Transverse colon (tissue), 4 donors: ENCODE results near the gene NFIA. TPM values are rescaled to one million over a fixed set of nuclear protein-coding genes. Genes with fewer than 3 reads are reported as not detected.

ENCODE experiments used
- DNase-seq: peaks from one replicate; pipeline ENCODE4 v3.0.0-alpha.2; 2019
- H3K27ac ChIP-seq, 4 donors: fragments of 200-600 bp; sonication (generic); 2 replicates each; pipeline ENCODE4 v1.5.1; 2016 to 2018; ENCODE audit warnings: inconsistent platforms in 4 of 4
- H3K27me3 ChIP-seq: fragments of 200-600 bp; sonication (generic); 2 replicates; pipeline ENCODE4 v1.5.1; 2017; ENCODE audit warnings: inconsistent platforms
- H3K36me3 ChIP-seq, 4 donors: fragments of 200-600 bp; sonication (generic); 2 replicates each; pipeline ENCODE4 v1.5.1; 2017 to 2019; ENCODE audit warnings: inconsistent platforms in 4 of 4
- H3K4me1 ChIP-seq, 4 donors: fragments of 200-600 bp; sonication (generic); 2 replicates each; pipeline ENCODE4 v1.5.1; 2017 to 2020; ENCODE audit warnings: inconsistent platforms in 4 of 4
- H3K4me3 ChIP-seq, 4 donors: fragments of 200-600 bp; sonication (generic); 1 replicate in 1 of 4; 2 replicates in 3 of 4; pipeline versions ENCODE4 v1.5.1 to v1.6.1; 2017 to 2019; ENCODE audit warnings: inconsistent platforms in 4 of 4
- H3K9me3 ChIP-seq, 2 donors: fragments of 200-600 bp; sonication (generic); 2 replicates each; pipeline ENCODE4 v1.5.1; 2017 to 2019; ENCODE audit warnings: inconsistent platforms in 2 of 2
- EP300 ChIP-seq: sonication (generic); formaldehyde crosslinking; IDR thresholded peaks from one replicate; pipeline ENCODE4 v1.6.1; 2017; ENCODE audit warnings: antibody characterized with exemption, low read depth
- POLR2A ChIP-seq: fragments of 450-650 bp; IDR thresholded peaks from one replicate; pipeline ENCODE4 v1.6.1; 2016; ENCODE audit warnings: antibody characterized with exemption, mild to moderate bottlenecking, moderate library complexity
- POLR2AphosphoS5 ChIP-seq, 3 donors: sonication (generic); formaldehyde crosslinking; IDR thresholded peaks; one replicate each; pipeline ENCODE4 v1.6.1; 2016; ENCODE audit warnings: antibody characterized with exemption in 3 of 3
- WGBS, 2 donors: methylation state at CpG; one replicate each; pipeline ENCODE4 v1.1.5; 2018; ENCODE audit warnings: low coverage in 1 of 2; 5-methylcytosine and 5-hydroxymethylcytosine counted together
- in situ Hi-C, 4 donors: fragments of 200-750 bp; cut with MboI; loops; one replicate each; pipeline versions ENCODE4 v1.15.0 to v1.15.1; 2017; ENCODE audit warnings: low sequenced_read_pairs in 3 of 4, low pct_ligation_motif_present in 1 of 4, low pct_unique_long_range_greater_than_20kb in 1 of 4
- intact Hi-C: fragments of 100-400 bp; cut with DNase I; formaldehyde crosslinking; loops from one replicate; pipeline ENCODE4 v1.15.1; 2023; ENCODE audit warnings: low total_unique reads
- total RNA-seq, 4 donors: library from RNA; depleted of rRNA; stranded (reverse); fragments of >200 nt; gene quantifications; one replicate each; pipeline ENCODE4 v1.1.0, GENCODE V29; 2016
- TF ChIP-seq, protein P1 (sequence below), 5 experiments: fragments of 200-600 bp in 3 of 5; fragments of 450-650 bp in 2 of 5; sonication (generic) in 3 of 5; IDR thresholded peaks; 1 replicate in 2 of 5; 2 replicates in 3 of 5; pipeline ENCODE4 v1.5.1; 2016 to 2017; ENCODE audit warnings: antibody characterized with exemption in 5 of 5, inconsistent platforms in 3 of 5, mild to moderate bottlenecking in 2 of 5, moderate library complexity in 1 of 5

Gene NFIA
- total RNA-seq, 4 donors from 2014 or later, result 17.3 to 37.2 (median 29.8) TPM

DNA sequence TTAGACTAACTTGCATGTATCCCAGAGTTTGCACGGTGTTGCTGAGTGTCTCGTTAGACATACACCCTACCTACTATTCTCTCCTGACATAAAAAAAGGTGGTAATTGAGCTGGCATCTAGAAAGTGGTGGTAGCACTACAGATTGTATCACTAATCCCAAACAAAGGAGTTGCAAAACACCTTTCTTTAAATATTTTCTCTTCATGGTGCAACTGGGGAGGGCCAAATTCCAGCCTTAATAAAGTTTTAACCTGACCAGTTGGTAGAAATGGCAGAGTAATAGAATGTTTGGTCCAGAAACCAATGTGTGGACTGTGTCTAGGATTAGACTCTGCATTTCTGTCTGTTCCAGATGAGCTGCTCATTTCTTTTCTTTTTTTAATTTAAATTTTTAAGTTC, 40.0 kb downstream of the NFIA start:
- no peak overlapping the region for H3K27ac ChIP-seq
- in situ Hi-C loops, result no loop called here

GRCh38 chr1:61123326-61123725, 41.0 kb downstream of the NFIA start:
- in situ Hi-C loops, result no loop called here
- no peaks in the 10 kb centered on the region for H3K9me3 ChIP-seq
- H3K36me3 ChIP-seq, result no peaks in the 10 kb centered on the region
- TF ChIP-seq POLR2AphosphoS5 (IDR thresholded peaks at IDR 0.05) (no peak), EP300 (no peak)
- intact Hi-C loops, result no loop called here
- WGBS, 2 donors, result 81 to 90% methylated on average over 2 of the region's 2 CpGs
- no peak overlapping the region for H3K4me3 ChIP-seq
- no peak overlapping the region for H3K27ac ChIP-seq
- no peaks in the 10 kb centered on the region for H3K27me3 ChIP-seq
- DNase-seq, result no peak
- H3K4me1 ChIP-seq, result peaks cover 6 to 42% (median 7%) of the 10 kb centered on the region in 4 donors

More for the DNA sequence above, 40.0 kb downstream of the NFIA start:
- Histone ChIP-seq H3K36me3 (no peaks in the 10 kb centered on the region), H3K4me1 (peaks cover 6 to 42% (median 7%) of the 10 kb centered on the region in 4 donors), H3K27me3 (no peaks in the 10 kb centered on the region), H3K4me3 (no peak overlapping the region), H3K9me3 (no peaks in the 10 kb centered on the region)
- DNase-seq, result no peak
- intact Hi-C loops, result no loop called here
- WGBS, 2 donors, result 93 to 100% methylated on average over 2 of the region's 2 CpGs
- TF ChIP-seq POLR2AphosphoS5 (IDR thresholded peaks at IDR 0.05) (no peak), POLR2A (no peak), EP300 (no peak)
- TF ChIP-seq, protein P1, sequence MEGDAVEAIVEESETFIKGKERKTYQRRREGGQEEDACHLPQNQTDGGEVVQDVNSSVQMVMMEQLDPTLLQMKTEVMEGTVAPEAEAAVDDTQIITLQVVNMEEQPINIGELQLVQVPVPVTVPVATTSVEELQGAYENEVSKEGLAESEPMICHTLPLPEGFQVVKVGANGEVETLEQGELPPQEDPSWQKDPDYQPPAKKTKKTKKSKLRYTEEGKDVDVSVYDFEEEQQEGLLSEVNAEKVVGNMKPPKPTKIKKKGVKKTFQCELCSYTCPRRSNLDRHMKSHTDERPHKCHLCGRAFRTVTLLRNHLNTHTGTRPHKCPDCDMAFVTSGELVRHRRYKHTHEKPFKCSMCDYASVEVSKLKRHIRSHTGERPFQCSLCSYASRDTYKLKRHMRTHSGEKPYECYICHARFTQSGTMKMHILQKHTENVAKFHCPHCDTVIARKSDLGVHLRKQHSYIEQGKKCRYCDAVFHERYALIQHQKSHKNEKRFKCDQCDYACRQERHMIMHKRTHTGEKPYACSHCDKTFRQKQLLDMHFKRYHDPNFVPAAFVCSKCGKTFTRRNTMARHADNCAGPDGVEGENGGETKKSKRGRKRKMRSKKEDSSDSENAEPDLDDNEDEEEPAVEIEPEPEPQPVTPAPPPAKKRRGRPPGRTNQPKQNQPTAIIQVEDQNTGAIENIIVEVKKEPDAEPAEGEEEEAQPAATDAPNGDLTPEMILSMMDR (IDR thresholded peaks at IDR 0.05), result no peak

- no peak for DNase-seq
- Histone ChIP-seq H3K36me3 (no peaks in the 10 kb centered on the region), H3K27ac (no peak overlapping the region), H3K4me1 (peaks cover 6 to 37% (median 7%) of the 10 kb centered on the region in 4 donors), H3K4me3 (no peak overlapping the region), H3K9me3 (no peaks in the 10 kb centered on the region), H3K27me3 (no peaks in the 10 kb centered on the region)
- no peak for TF ChIP-seq EP300
- TF ChIP-seq POLR2AphosphoS5 (IDR thresholded peaks at IDR 0.05), result no peak
- TF ChIP-seq, protein P1 (IDR thresholded peaks at IDR 0.05), result no peak
- no peak for TF ChIP-seq POLR2A
- intact Hi-C loops (no loop called here), in situ Hi-C loops (no loop called here)
- 69 to 71% methylated on average over 2 of the region's 2 CpGs for WGBS, 2 donors
Measured at GRCh38 chr1:61124078-61124477, 41.7 kb downstream of the NFIA start.

- H3K27ac ChIP-seq, result peak overlapping the region in 1 of 4 donors; percentile 1
- no peak overlapping the region for H3K4me3 ChIP-seq
- WGBS, 2 donors, result 82 to 86% methylated on average over 3 of the region's 3 CpGs
- intact Hi-C loops, result no loop called here
- TF ChIP-seq, protein P1 (IDR thresholded peaks at IDR 0.05), result no peak
- TF ChIP-seq EP300 (no peak), POLR2AphosphoS5 (IDR thresholded peaks at IDR 0.05) (no peak), POLR2A (no peak)
- in situ Hi-C loops, result no loop called here
- H3K4me1 ChIP-seq, result peaks cover 3 to 32% (median 6%) of the 10 kb centered on the region in 4 donors
- no peak for DNase-seq
- H3K36me3 ChIP-seq, result no peaks in the 10 kb centered on the region
- no peaks in the 10 kb centered on the region for H3K27me3 ChIP-seq
- no peaks in the 10 kb centered on the region for H3K9me3 ChIP-seq
Measured at GRCh38 chr1:61124696-61125095, 42.3 kb downstream of the NFIA start.

DNA sequence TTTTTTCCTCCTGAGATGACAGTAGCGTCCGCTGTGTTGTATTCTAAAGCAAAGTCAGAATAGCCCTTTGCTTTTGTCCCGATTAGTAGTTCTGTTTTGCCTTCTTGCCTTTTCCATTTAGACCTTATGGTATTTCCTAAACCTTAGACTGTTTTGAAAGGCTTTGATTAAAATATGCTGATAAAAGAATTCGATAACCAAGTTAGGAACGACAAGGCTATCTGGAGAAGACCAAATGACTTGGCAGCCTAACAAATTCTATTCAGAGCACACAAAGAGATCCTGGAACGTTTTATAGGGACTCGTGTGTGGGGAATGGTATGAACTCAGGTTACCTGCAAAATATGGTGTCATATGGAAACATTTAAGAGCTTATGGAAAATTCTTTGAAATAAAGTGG, 42.9 kb downstream of the NFIA start:
- Histone ChIP-seq H3K36me3 (no peaks in the 10 kb centered on the region), H3K27ac (peak overlapping the region in 2 of 4 donors; percentile 1 to 20), H3K4me1 (peaks cover 0 to 27% (median 6%) of the 10 kb centered on the region in 4 donors), H3K27me3 (no peaks in the 10 kb centered on the region), H3K9me3 (no peaks in the 10 kb centered on the region), H3K4me3 (no peak overlapping the region)
- TF ChIP-seq EP300 (no peak), POLR2AphosphoS5 (IDR thresholded peaks at IDR 0.05) (no peak), POLR2A (no peak)
- TF ChIP-seq, protein P1 (IDR thresholded peaks at IDR 0.05), result no peak
- in situ Hi-C loops, result no loop called here
- intact Hi-C loops, result no loop called here
- WGBS, 2 donors, result 57 to 60% methylated on average over 7 of the region's 7 CpGs
- DNase-seq, result no peak
